NT2/D1 (cell line): Measurements from ENCODE around the gene PYGO2.

Experiments
- SUZ12 ChIP-seq: IDR thresholded peaks from 2 replicates; pipeline ENCODE4 v1.6.1; 2011; ENCODE audit not compliant: insufficient read length, insufficient read depth; ENCODE audit errors: extremely low read depth
- YY1 ChIP-seq: IDR thresholded peaks from 2 replicates; pipeline ENCODE4 v1.6.1; 2011; ENCODE audit not compliant: insufficient read length, insufficient read depth
- ZNF274 ChIP-seq: IDR thresholded peaks from 2 replicates; pipeline ENCODE4 v1.6.1; 2011; ENCODE audit warnings: mild to moderate bottlenecking, low read depth, low read length

DNA sequence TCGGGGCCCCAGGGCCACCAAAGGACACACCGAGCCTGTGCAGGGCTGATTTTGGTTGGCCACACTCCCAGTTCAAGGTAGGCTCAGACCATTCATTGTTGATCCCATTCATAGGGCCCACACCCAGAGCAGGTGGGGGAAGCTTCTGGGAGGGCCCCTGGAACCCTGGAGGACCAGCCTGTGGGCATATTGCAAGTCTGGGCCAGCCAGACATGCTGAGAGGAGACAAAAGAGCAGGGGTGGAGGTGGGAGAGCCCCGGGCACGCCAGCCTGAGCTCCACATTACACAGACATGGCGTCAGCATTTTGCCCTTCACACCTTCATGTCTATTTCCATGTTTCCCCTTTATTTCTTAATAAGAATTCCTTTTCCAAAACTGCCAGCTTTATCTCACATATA is 50.7 kb downstream of the PYGO2 start:
- TF ChIP-seq ZNF274 = no peak
- no peak for TF ChIP-seq YY1
- no peak for TF ChIP-seq SUZ12
